Keratinocyte (primary cell): ENCODE data around the gene DAPK1. TPM values are rescaled to one million over a fixed set of nuclear protein-coding genes. Genes with fewer than 3 reads are reported as not detected.
A peak's percentile ranks its signal among the peaks of the same experiment; 100 is the strongest.

Experiments
- DNase-seq: peaks from one replicate; pipeline ENCODE4 v3.0.0-alpha.2; 2011; ENCODE audit warnings: low read depth, missing footprints, low spot score
- FAIRE-seq: peaks from 2 replicates; lab custom pipeline; 2011; peaks lifted over from hg19 to GRCh38; lab: Jason Lieb, UNC
- H2AFZ ChIP-seq: 2 replicates; pipeline ENCODE4 v1.6.0; 2012; ENCODE audit warnings: low read length, control low read depth, inconsistent platforms; ENCODE audit not compliant: control insufficient read depth
- H3K27ac ChIP-seq: 2 replicates; pipeline ENCODE4 v1.5.1; 2011; ENCODE audit warnings: low read length; ENCODE audit not compliant: control insufficient read depth, insufficient read depth
- H3K27me3 ChIP-seq: 3 replicates; pipeline ENCODE4 v1.6.0; 2011; ENCODE audit warnings: low read length; ENCODE audit not compliant: control insufficient read depth, insufficient read depth; ENCODE audit errors: extremely low read depth
- H3K36me3 ChIP-seq, 2 experiments: 2 replicates in 1 of 2; 3 replicates in 1 of 2; pipeline ENCODE4 v1.5.1; 2011; ENCODE audit warnings: low read length in 2 of 2, mild to moderate bottlenecking in 1 of 2; ENCODE audit not compliant: control insufficient read depth in 2 of 2, insufficient read depth in 2 of 2; ENCODE audit errors: extremely low read depth in 1 of 2
- H3K4me1 ChIP-seq: 3 replicates; pipeline ENCODE4 v1.5.1; 2011; ENCODE audit warnings: low read length; ENCODE audit not compliant: control insufficient read depth, insufficient read depth; ENCODE audit errors: extremely low read depth
- H3K4me2 ChIP-seq: 3 replicates; pipeline ENCODE4 v1.6.0; 2011; ENCODE audit warnings: low read depth, low read length; ENCODE audit not compliant: control insufficient read depth, insufficient read depth; ENCODE audit errors: extremely low read depth
- H3K4me3 ChIP-seq, 3 experiments: fragments of 200-600 bp in 1 of 3; sonication (generic) in 1 of 3; 2 replicates in 2 of 3; 3 replicates in 1 of 3; pipeline ENCODE4 v1.5.1; 2011 to 2016; ENCODE audit warnings: low read length in 3 of 3, mild to moderate bottlenecking in 3 of 3, control low read depth in 2 of 3, inconsistent platforms in 1 of 3, low read depth in 1 of 3, mixed read lengths in 1 of 3, mixed run types in 1 of 3, moderate library complexity in 1 of 3; ENCODE audit not compliant: control insufficient read depth in 2 of 3, insufficient read depth in 2 of 3; ENCODE audit errors: extremely low read depth in 1 of 3
- H3K79me2 ChIP-seq: 2 replicates; pipeline ENCODE4 v1.6.0; 2012; ENCODE audit warnings: low read length; ENCODE audit not compliant: control insufficient read depth, insufficient read depth
- H3K9ac ChIP-seq: 3 replicates; pipeline ENCODE4 v1.6.0; 2011; ENCODE audit warnings: low read length; ENCODE audit not compliant: control insufficient read depth, insufficient read depth; ENCODE audit errors: extremely low read depth
- H3K9me1 ChIP-seq: 3 replicates; pipeline ENCODE4 v1.6.0; 2011; ENCODE audit warnings: low read length; ENCODE audit not compliant: control insufficient read depth, insufficient read depth; ENCODE audit errors: extremely low read depth
- H3K9me3 ChIP-seq: 2 replicates; pipeline ENCODE4 v1.5.1; 2012; ENCODE audit warnings: low read depth, low read length; ENCODE audit not compliant: control insufficient read depth
- H4K20me1 ChIP-seq: 3 replicates; pipeline ENCODE4 v1.6.0; 2011; ENCODE audit warnings: low read length; ENCODE audit not compliant: control insufficient read depth, insufficient read depth; ENCODE audit errors: extremely low read depth
- EZH2 ChIP-seq: IDR thresholded peaks from one replicate; pipeline ENCODE4 v1.6.1; 2012; ENCODE audit warnings: inconsistent platforms, mild to moderate bottlenecking, low read length, moderate library complexity
- dilution Hi-C: fragments of 300-500 bp; cut with MboI; formaldehyde crosslinking; loops from one replicate; pipeline ENCODE4 v1.7.0; 2020; ENCODE audit warnings: low sequenced_read_pairs; ENCODE audit not compliant: extremely low pct_ligation_motif_present
- polyA plus RNA-seq, 5 experiments: library from polyadenylated mRNA; depleted of rRNA in 3 of 5; stranded (reverse) in 3 of 5; stranded (forward) in 1 of 5; unstranded in 1 of 5; fragments of >200 nt; gene quantifications; 1 replicate in 1 of 5; 2 replicates in 3 of 5; 3 replicates in 1 of 5; pipeline versions ENCODE4 v1.2.1 to v1.2.3, GENCODE V29; 2011 to 2012; ENCODE audit warnings: missing spikeins in 2 of 5, low read depth in 1 of 5, low replicate concordance in 1 of 5
- TF ChIP-seq, protein P1 (sequence below), 3 experiments: IDR thresholded peaks in 1 of 3; conservative IDR thresholded peaks in 1 of 3; optimal IDR thresholded peaks in 1 of 3; 2 replicates in 2 of 3; 3 replicates in 1 of 3; pipeline versions ENCODE3 to v1.5.1; 2011; ENCODE audit warnings: low read length in 3 of 3, mild to moderate bottlenecking in 3 of 3, moderate library complexity in 2 of 3, control low read depth in 1 of 3, inconsistent platforms in 1 of 3; ENCODE audit not compliant: insufficient read depth in 2 of 3; ENCODE audit errors: extremely low read depth in 1 of 3

The DAPK1 gene
- polyA plus RNA-seq, 1 donor (not counting 4 experiments of a cell fraction or from before 2014, with no cell fraction given) = 2.8 TPM

GRCh38 chr9:87665505-87665904, 167.8 kb downstream of the DAPK1 start:
- H3K4me3 ChIP-seq = no peak overlapping the region
- H3K27ac ChIP-seq = no peak overlapping the region
- no peaks in the 10 kb centered on the region for H3K9me1 ChIP-seq
- H3K36me3 ChIP-seq = no peaks in the 10 kb centered on the region
- no peak overlapping the region for H2AFZ ChIP-seq
- H3K9ac ChIP-seq = no peak overlapping the region
- H3K27me3 ChIP-seq = no peaks in the 10 kb centered on the region
- dilution Hi-C loops = no loop called here
- no peak overlapping the region for H3K4me2 ChIP-seq
- TF ChIP-seq, protein P1, sequence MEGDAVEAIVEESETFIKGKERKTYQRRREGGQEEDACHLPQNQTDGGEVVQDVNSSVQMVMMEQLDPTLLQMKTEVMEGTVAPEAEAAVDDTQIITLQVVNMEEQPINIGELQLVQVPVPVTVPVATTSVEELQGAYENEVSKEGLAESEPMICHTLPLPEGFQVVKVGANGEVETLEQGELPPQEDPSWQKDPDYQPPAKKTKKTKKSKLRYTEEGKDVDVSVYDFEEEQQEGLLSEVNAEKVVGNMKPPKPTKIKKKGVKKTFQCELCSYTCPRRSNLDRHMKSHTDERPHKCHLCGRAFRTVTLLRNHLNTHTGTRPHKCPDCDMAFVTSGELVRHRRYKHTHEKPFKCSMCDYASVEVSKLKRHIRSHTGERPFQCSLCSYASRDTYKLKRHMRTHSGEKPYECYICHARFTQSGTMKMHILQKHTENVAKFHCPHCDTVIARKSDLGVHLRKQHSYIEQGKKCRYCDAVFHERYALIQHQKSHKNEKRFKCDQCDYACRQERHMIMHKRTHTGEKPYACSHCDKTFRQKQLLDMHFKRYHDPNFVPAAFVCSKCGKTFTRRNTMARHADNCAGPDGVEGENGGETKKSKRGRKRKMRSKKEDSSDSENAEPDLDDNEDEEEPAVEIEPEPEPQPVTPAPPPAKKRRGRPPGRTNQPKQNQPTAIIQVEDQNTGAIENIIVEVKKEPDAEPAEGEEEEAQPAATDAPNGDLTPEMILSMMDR (optimal IDR thresholded peaks at IDR 0.05 in 1 of 3, IDR thresholded peaks at IDR 0.05 in 1 of 3, conservative IDR thresholded peaks at IDR 0.05 in 1 of 3; ENCODE audit: extremely low read depth in 1 of 3, insufficient read depth in 2 of 3, low read length in 3 of 3) = no peak
- no peak for TF ChIP-seq EZH2
- no peaks in the 10 kb centered on the region for H3K4me1 ChIP-seq
- H4K20me1 ChIP-seq = no peaks in the 10 kb centered on the region
- FAIRE-seq (no peak), DNase-seq (no peak)
- H3K9me3 ChIP-seq = peaks cover 6% of the 10 kb centered on the region
- H3K79me2 ChIP-seq = no peaks in the 10 kb centered on the region

DNA sequence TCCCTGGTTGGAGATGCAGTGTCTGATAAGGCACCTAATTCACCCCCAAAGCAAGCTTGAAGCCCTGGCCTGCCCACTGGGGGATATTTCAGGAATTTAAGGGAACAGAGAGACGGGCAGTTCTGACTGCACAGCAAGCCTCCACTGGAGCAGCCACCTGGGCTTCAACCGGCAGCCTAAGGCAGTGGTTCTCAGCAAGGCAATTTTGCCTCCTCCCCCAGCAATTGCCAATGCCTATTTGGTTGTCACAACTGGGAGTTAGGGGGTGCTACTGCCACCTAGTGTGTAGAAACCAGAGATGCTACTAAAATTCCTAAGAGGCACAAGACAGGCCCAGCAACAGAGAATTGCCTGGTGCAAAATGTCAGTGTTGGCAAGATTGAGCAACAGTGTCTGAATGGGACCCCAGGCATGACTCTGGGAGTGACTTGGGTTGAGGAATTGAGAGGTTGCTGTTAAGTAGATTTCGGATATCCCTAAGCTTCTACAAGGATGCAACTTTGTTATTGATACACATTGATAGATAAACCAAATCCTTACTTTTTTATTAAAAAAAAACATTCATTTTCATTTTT, 169.6 kb downstream of the DAPK1 start:
- peaks cover 6% of the 10 kb centered on the region for H3K9me3 ChIP-seq
- H4K20me1 ChIP-seq = no peaks in the 10 kb centered on the region
- dilution Hi-C loops = no loop called here
- DNase-seq (no peak), FAIRE-seq (no peak)
- no peaks in the 10 kb centered on the region for H3K36me3 ChIP-seq
- no peak overlapping the region for H3K27ac ChIP-seq
- no peaks in the 10 kb centered on the region for H3K27me3 ChIP-seq
- H2AFZ ChIP-seq = no peak overlapping the region
- no peak overlapping the region for H3K9ac ChIP-seq
- H3K9me1 ChIP-seq = no peaks in the 10 kb centered on the region
- H3K4me2 ChIP-seq = no peak overlapping the region
- no peaks in the 10 kb centered on the region for H3K79me2 ChIP-seq
- H3K4me1 ChIP-seq = no peaks in the 10 kb centered on the region
- no peak overlapping the region for H3K4me3 ChIP-seq
- no peak for TF ChIP-seq EZH2
- TF ChIP-seq, protein P1 (optimal IDR thresholded peaks at IDR 0.05 in 1 of 3, IDR thresholded peaks at IDR 0.05 in 1 of 3, conservative IDR thresholded peaks at IDR 0.05 in 1 of 3; ENCODE audit: extremely low read depth in 1 of 3, insufficient read depth in 2 of 3, low read length in 3 of 3) = peak in 1 of 3 experiments; percentile 15
